ENCODE measurements around the gene RALGPS1. TPM values are rescaled to one million over a fixed set of nuclear protein-coding genes. Genes with fewer than 3 reads are reported as not detected.
A peak's percentile ranks its signal among the peaks of the same experiment; 100 is the strongest.

RALGPS1 gene
- total and polyA plus RNA-seq, 2 experiments from 2014 or later: 13.1 to 22.1 TPM

GRCh38 chr9:127132921-127133647 is 218.5 kb downstream of the RALGPS1 start:
- peak overlapping the region; percentile 77 for H3K27ac ChIP-seq
- peak overlapping the region; percentile 59 for H3K4me2 ChIP-seq
- peak; percentile 68 for DNase-seq (ENCODE audit: low spot score)
- H3K4me1 ChIP-seq (ENCODE audit: insufficient read depth): peaks cover 50% of the 10 kb centered on the region
- no peaks in the 10 kb centered on the region for H3K9me2 ChIP-seq (replicated peaks; ENCODE audit: insufficient read depth)
- no peaks in the 10 kb centered on the region for H4K20me1 ChIP-seq (ENCODE audit: insufficient read depth, poor library complexity, severe bottlenecking)
- no peak overlapping the region for H2AFZ ChIP-seq
- H3K9me3 ChIP-seq (ENCODE audit: low read depth): no peaks in the 10 kb centered on the region
- no peaks in the 10 kb centered on the region for H3K27me3 ChIP-seq
- 37% methylated on average over 15 of the region's 15 CpGs for WGBS (ENCODE audit: low lambda C conversion rate, missing lambda C conversion rate)
- H3K4me3 ChIP-seq: no peak overlapping the region
- TF ChIP-seq EZH2 (IDR thresholded peaks at IDR 0.05; ENCODE audit: borderline replicate concordance) (no peak), EZH2phosphoT487 (IDR thresholded peaks at IDR 0.05; ENCODE audit: low read depth, severe bottlenecking, unreplicated experiment) (no peak)
- TF ChIP-seq, protein P1, sequence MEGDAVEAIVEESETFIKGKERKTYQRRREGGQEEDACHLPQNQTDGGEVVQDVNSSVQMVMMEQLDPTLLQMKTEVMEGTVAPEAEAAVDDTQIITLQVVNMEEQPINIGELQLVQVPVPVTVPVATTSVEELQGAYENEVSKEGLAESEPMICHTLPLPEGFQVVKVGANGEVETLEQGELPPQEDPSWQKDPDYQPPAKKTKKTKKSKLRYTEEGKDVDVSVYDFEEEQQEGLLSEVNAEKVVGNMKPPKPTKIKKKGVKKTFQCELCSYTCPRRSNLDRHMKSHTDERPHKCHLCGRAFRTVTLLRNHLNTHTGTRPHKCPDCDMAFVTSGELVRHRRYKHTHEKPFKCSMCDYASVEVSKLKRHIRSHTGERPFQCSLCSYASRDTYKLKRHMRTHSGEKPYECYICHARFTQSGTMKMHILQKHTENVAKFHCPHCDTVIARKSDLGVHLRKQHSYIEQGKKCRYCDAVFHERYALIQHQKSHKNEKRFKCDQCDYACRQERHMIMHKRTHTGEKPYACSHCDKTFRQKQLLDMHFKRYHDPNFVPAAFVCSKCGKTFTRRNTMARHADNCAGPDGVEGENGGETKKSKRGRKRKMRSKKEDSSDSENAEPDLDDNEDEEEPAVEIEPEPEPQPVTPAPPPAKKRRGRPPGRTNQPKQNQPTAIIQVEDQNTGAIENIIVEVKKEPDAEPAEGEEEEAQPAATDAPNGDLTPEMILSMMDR (IDR thresholded peaks at IDR 0.05; ENCODE audit: poor library complexity): no peak
- H3K79me2 ChIP-seq: peaks cover 4% of the 10 kb centered on the region
- H3K36me3 ChIP-seq (replicated peaks; ENCODE audit: insufficient read depth, low read depth): no peaks in the 10 kb centered on the region

GRCh38 chr9:127133739-127134167 is 219.2 kb downstream of the RALGPS1 start:
- peak; percentile 61 for DNase-seq (ENCODE audit: low spot score)
- WGBS (ENCODE audit: low lambda C conversion rate, missing lambda C conversion rate): 35% methylated on average over 13 of the region's 13 CpGs
- H3K27ac ChIP-seq: peak overlapping the region; percentile 77
- H2AFZ ChIP-seq: no peak overlapping the region
- no peaks in the 10 kb centered on the region for H3K9me2 ChIP-seq (replicated peaks; ENCODE audit: insufficient read depth)
- no peaks in the 10 kb centered on the region for H3K36me3 ChIP-seq (replicated peaks; ENCODE audit: insufficient read depth, low read depth)
- H3K27me3 ChIP-seq: no peaks in the 10 kb centered on the region
- no peak overlapping the region for H3K4me3 ChIP-seq
- H3K79me2 ChIP-seq: peaks cover 4% of the 10 kb centered on the region
- peak overlapping the region; percentile 59 for H3K4me2 ChIP-seq
- peaks cover 48% of the 10 kb centered on the region for H3K4me1 ChIP-seq (ENCODE audit: insufficient read depth)
- TF ChIP-seq EZH2 (IDR thresholded peaks at IDR 0.05; ENCODE audit: borderline replicate concordance) (no peak), EZH2phosphoT487 (IDR thresholded peaks at IDR 0.05; ENCODE audit: low read depth, severe bottlenecking, unreplicated experiment) (no peak)
- TF ChIP-seq, protein P1 (IDR thresholded peaks at IDR 0.05; ENCODE audit: poor library complexity): no peak
- no peaks in the 10 kb centered on the region for H3K9me3 ChIP-seq (ENCODE audit: low read depth)
- no peaks in the 10 kb centered on the region for H4K20me1 ChIP-seq (ENCODE audit: insufficient read depth, poor library complexity, severe bottlenecking)

GRCh38 chr9:127135056-127135745 is 220.6 kb downstream of the RALGPS1 start:
- DNase-seq (ENCODE audit: low spot score): no peak
- no peaks in the 10 kb centered on the region for H3K27me3 ChIP-seq
- no peaks in the 10 kb centered on the region for H3K9me2 ChIP-seq (replicated peaks; ENCODE audit: insufficient read depth)
- no peak overlapping the region for H3K27ac ChIP-seq
- H3K36me3 ChIP-seq (replicated peaks; ENCODE audit: insufficient read depth, low read depth): no peaks in the 10 kb centered on the region
- no peak overlapping the region for H3K4me2 ChIP-seq
- TF ChIP-seq, protein P1 (IDR thresholded peaks at IDR 0.05; ENCODE audit: poor library complexity): no peak
- TF ChIP-seq EZH2phosphoT487 (IDR thresholded peaks at IDR 0.05; ENCODE audit: low read depth, severe bottlenecking, unreplicated experiment) (no peak), EZH2 (IDR thresholded peaks at IDR 0.05; ENCODE audit: borderline replicate concordance) (no peak)
- 71% methylated on average over 4 of the region's 4 CpGs for WGBS (ENCODE audit: low lambda C conversion rate, missing lambda C conversion rate)
- peaks cover 36% of the 10 kb centered on the region for H3K4me1 ChIP-seq (ENCODE audit: insufficient read depth)
- no peaks in the 10 kb centered on the region for H3K9me3 ChIP-seq (ENCODE audit: low read depth)
- no peaks in the 10 kb centered on the region for H4K20me1 ChIP-seq (ENCODE audit: insufficient read depth, poor library complexity, severe bottlenecking)
- no peak overlapping the region for H2AFZ ChIP-seq
- no peak overlapping the region for H3K4me3 ChIP-seq
- H3K79me2 ChIP-seq: peaks cover 4% of the 10 kb centered on the region
